Measurements from ENCODE around the gene TOLLIP.
"Not testable (repeated sequence)": the region's sequence is repeated elsewhere in the genome, so short reads cannot be mapped to it uniquely, and the experiment has no call there.

The TOLLIP gene

GRCh38 chr11:1344056-1344635, 34.7 kb upstream of the TOLLIP start:
- in situ Hi-C loops (cut with MboI; ENCODE audit: low sequenced_read_pairs): no loop called here

- in situ Hi-C loops (cut with MboI; ENCODE audit: low sequenced_read_pairs): no loop called here
These were observed 34.1 kb upstream of the TOLLIP start for GRCh38 chr11:1343391-1344055.

GRCh38 chr11:1342946-1343345, 33.5 kb upstream of the TOLLIP start:
- in situ Hi-C loops (cut with MboI; ENCODE audit: low sequenced_read_pairs): no loop called here

GRCh38 chr11:1341928-1342524, 32.6 kb upstream of the TOLLIP start:
- in situ Hi-C loops (cut with MboI; ENCODE audit: low sequenced_read_pairs): no loop called here

- in situ Hi-C loops (cut with MboI; ENCODE audit: low sequenced_read_pairs): not testable (repeated sequence)
These were observed 31.8 kb upstream of the TOLLIP start for GRCh38 chr11:1341226-1341625.

GRCh38 chr11:1340111-1340510, 30.7 kb upstream of the TOLLIP start:
- in situ Hi-C loops (cut with MboI; ENCODE audit: low sequenced_read_pairs): no loop called here

- in situ Hi-C loops (cut with MboI; ENCODE audit: low sequenced_read_pairs): no loop called here
These were observed 29.7 kb upstream of the TOLLIP start for GRCh38 chr11:1339066-1339675.

- in situ Hi-C loops (cut with MboI; ENCODE audit: low sequenced_read_pairs): no loop called here
These were observed 29.0 kb upstream of the TOLLIP start for GRCh38 chr11:1338201-1339065.

- in situ Hi-C loops (cut with MboI; ENCODE audit: low sequenced_read_pairs): no loop called here
These were observed 28.2 kb upstream of the TOLLIP start for GRCh38 chr11:1337647-1338007.

GRCh38 chr11:1336836-1337646, 27.6 kb upstream of the TOLLIP start:
- in situ Hi-C loops (cut with MboI; ENCODE audit: low sequenced_read_pairs): no loop called here

- in situ Hi-C loops (cut with MboI; ENCODE audit: low sequenced_read_pairs): no loop called here
These were observed 26.7 kb upstream of the TOLLIP start for GRCh38 chr11:1335811-1336761.

- in situ Hi-C loops (cut with MboI; ENCODE audit: low sequenced_read_pairs): no loop called here
These were observed 25.9 kb upstream of the TOLLIP start for GRCh38 chr11:1335264-1335810.

- in situ Hi-C loops (cut with MboI; ENCODE audit: low sequenced_read_pairs): no loop called here
These were observed 24.4 kb upstream of the TOLLIP start for GRCh38 chr11:1333860-1334259.

GRCh38 chr11:1333091-1333772, 23.8 kb upstream of the TOLLIP start:
- in situ Hi-C loops (cut with MboI; ENCODE audit: low sequenced_read_pairs): no loop called here

- in situ Hi-C loops (cut with MboI; ENCODE audit: low sequenced_read_pairs): no loop called here
These were observed 21.0 kb upstream of the TOLLIP start for GRCh38 chr11:1330473-1330872.

GRCh38 chr11:1327064-1327460, 17.6 kb upstream of the TOLLIP start:
- in situ Hi-C loops (cut with MboI; ENCODE audit: low sequenced_read_pairs): no loop called here

- in situ Hi-C loops (cut with MboI; ENCODE audit: low sequenced_read_pairs): no loop called here
These were observed 17.1 kb upstream of the TOLLIP start for GRCh38 chr11:1326435-1327063.

- in situ Hi-C loops (cut with MboI; ENCODE audit: low sequenced_read_pairs): no loop called here
These were observed 14.3 kb upstream of the TOLLIP start for GRCh38 chr11:1323774-1324173.
